Nephron progenitor cell (in vitro differentiated cells): ENCODE results near the gene HS6ST2.

Experiments used
- DNase-seq: peaks from one replicate; pipeline ENCODE4 v3.0.0; 2021
- H3K27ac Mint-ChIP-seq: 2 replicates; pipeline ENCODE4 v1.8.0; 2021; ENCODE audit warnings: mild to moderate bottlenecking, moderate library complexity, mixed read lengths
- H3K27me3 Mint-ChIP-seq: 2 replicates; pipeline ENCODE4 v1.8.0; 2021; ENCODE audit warnings: mild to moderate bottlenecking, low read depth, mixed read lengths; ENCODE audit not compliant: poor library complexity
- H3K36me3 Mint-ChIP-seq: 2 replicates; pipeline ENCODE4 v1.8.0; 2021; ENCODE audit warnings: low read depth, mixed read lengths
- H3K4me1 Mint-ChIP-seq: 2 replicates; pipeline ENCODE4 v1.8.0; 2021; ENCODE audit warnings: mixed read lengths
- H3K4me3 Mint-ChIP-seq: 2 replicates; pipeline ENCODE4 v1.8.0; 2021; ENCODE audit warnings: mild to moderate bottlenecking, moderate library complexity, mixed read lengths
- H3K9me3 Mint-ChIP-seq: 2 replicates; pipeline ENCODE4 v1.8.0; 2021; ENCODE audit warnings: mild to moderate bottlenecking, moderate library complexity, mixed read lengths
- TF ChIP-seq, protein P1 (sequence below): fragments of 200-600 bp; sonication (generic); IDR thresholded peaks from 2 replicates; pipeline ENCODE4 v1.5.0; 2021; ENCODE audit warnings: antibody characterized with exemption

HS6ST2 gene

DNA sequence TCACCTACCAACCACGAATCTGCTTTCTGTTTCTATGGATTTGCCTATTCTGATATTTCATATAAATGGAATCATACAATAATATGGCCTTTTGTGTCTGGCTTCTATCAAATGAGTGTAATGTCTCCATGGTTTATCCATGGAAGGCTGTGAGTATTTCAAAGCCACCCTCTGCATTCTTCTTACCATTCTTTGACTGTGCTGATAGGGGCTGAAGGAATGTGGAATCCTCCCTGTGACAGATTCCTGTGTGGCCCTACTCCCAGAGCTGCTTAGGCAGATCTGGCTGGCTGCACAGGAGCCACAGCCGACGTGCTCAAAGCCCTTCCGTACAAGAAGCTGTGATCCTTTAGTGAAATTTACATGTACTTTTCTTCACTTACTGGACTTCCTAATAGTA, 163.2 kb downstream of the HS6ST2 start:
- Mint-ChIP-seq H3K9me3 (peaks cover 4% of the 10 kb centered on the region), H3K4me3 (no peak overlapping the region)
- DNase-seq: peak; percentile 12

DNA sequence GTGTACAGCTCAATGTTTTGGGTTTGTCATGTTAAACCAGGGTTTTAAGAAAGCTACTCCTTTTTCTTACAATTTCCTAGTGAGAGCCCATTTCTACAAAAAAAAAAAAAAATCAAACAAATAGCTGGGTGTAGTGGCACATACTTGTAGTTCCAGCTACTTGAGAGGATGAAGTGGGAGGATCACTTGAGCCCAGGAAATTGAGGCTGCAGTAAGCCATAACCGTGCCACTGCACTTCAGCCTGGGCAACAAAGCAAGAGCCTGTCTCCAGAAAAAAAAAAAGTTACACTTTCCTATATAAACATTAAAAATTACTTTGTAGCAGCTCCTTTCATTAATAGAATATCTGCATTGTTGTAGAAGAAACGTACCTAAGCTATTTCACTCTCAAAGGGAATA, 166.7 kb downstream of the HS6ST2 start:
- peaks cover 19% of the 10 kb centered on the region for H3K4me1 Mint-ChIP-seq
- peaks cover 19% of the 10 kb centered on the region for H3K9me3 Mint-ChIP-seq
- H3K27ac Mint-ChIP-seq: no peak overlapping the region
- H3K4me3 Mint-ChIP-seq: no peak overlapping the region
- no peaks in the 10 kb centered on the region for H3K27me3 Mint-ChIP-seq
- TF ChIP-seq, protein P1, sequence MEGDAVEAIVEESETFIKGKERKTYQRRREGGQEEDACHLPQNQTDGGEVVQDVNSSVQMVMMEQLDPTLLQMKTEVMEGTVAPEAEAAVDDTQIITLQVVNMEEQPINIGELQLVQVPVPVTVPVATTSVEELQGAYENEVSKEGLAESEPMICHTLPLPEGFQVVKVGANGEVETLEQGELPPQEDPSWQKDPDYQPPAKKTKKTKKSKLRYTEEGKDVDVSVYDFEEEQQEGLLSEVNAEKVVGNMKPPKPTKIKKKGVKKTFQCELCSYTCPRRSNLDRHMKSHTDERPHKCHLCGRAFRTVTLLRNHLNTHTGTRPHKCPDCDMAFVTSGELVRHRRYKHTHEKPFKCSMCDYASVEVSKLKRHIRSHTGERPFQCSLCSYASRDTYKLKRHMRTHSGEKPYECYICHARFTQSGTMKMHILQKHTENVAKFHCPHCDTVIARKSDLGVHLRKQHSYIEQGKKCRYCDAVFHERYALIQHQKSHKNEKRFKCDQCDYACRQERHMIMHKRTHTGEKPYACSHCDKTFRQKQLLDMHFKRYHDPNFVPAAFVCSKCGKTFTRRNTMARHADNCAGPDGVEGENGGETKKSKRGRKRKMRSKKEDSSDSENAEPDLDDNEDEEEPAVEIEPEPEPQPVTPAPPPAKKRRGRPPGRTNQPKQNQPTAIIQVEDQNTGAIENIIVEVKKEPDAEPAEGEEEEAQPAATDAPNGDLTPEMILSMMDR: no peak
- peaks cover 20% of the 10 kb centered on the region for H3K36me3 Mint-ChIP-seq
- no peak for DNase-seq

More for the DNA sequence above, 163.2 kb downstream of the HS6ST2 start:
- H3K36me3 Mint-ChIP-seq: peaks cover 3% of the 10 kb centered on the region
- H3K27ac Mint-ChIP-seq: no peak overlapping the region
- peaks cover 25% of the 10 kb centered on the region for H3K4me1 Mint-ChIP-seq
- H3K27me3 Mint-ChIP-seq: no peaks in the 10 kb centered on the region
- TF ChIP-seq, protein P1: no peak

DNA sequence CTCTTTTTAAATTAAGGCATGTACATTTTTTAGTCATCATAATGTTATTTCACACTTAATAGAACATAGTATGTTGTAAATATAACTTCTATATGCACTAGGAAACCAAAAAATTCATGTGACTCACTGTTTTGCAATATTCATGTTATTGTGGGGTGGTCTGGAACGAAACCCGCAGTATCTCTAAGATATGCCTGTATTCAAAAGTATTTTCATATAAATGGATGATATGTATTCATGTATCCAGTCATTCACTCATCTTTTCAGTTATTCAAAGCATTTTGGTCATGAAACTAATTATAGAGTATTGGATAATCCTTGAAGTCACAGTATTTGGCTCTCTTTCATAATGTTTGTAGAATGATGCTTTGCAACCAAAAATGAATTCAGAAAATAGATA, 168.1 kb downstream of the HS6ST2 start:
- H3K27ac Mint-ChIP-seq: no peak overlapping the region

DNA sequence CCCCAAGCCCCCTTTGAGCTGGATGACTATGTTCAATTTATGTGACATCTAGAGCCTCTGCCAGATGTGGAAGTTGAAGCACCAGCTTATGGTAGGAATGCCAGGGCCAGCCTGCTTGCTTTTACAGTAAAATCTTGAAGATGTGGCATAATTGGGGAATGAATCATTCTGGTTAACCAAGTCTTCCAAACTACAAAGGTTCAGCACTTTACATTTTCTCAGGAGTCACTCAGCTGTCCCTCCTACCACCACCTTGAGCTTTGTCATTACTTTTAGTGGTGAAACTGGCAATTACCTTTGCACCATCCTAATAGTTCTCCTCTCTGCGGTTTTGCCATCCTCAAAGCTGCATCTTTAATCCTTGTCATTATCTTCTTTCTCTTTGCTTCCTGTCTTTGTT, 172.2 kb downstream of the HS6ST2 start:
- Mint-ChIP-seq H3K9me3 (peaks cover 19% of the 10 kb centered on the region), H3K36me3 (peaks cover 20% of the 10 kb centered on the region), H3K27me3 (no peaks in the 10 kb centered on the region), H3K27ac (no peak overlapping the region), H3K4me3 (no peak overlapping the region), H3K4me1 (peaks cover 4% of the 10 kb centered on the region)
- DNase-seq: no peak
- TF ChIP-seq, protein P1: no peak

More for the DNA sequence above, 168.1 kb downstream of the HS6ST2 start:
- no peaks in the 10 kb centered on the region for H3K27me3 Mint-ChIP-seq
- TF ChIP-seq, protein P1: no peak
- peaks cover 12% of the 10 kb centered on the region for H3K4me1 Mint-ChIP-seq
- peaks cover 19% of the 10 kb centered on the region for H3K9me3 Mint-ChIP-seq
- H3K36me3 Mint-ChIP-seq: peaks cover 20% of the 10 kb centered on the region
- DNase-seq: no peak
- H3K4me3 Mint-ChIP-seq: no peak overlapping the region

DNA sequence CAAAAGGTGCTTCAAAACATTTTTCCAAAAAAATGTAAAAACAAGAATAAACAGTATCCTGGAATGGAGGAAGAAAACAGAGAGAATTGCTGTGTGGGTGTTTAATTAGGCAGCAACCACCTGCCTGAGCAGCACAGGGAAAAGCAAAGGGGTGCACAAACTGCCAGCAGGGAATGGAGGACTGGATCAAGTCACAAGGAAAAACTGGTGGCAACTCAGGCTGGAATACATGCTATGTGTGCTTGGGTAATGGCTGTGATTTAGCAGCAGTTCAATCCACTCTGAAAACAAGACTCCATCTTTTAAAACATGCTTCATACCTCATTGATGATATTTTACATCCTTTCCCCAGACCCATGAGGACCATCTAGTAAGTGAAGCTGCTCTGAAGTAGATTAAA, 179.5 kb downstream of the HS6ST2 start:
- Mint-ChIP-seq H3K9me3 (no peaks in the 10 kb centered on the region), H3K27me3 (no peaks in the 10 kb centered on the region), H3K4me1 (peaks cover 12% of the 10 kb centered on the region), H3K27ac (peak overlapping the region; percentile 61), H3K36me3 (no peaks in the 10 kb centered on the region), H3K4me3 (no peak overlapping the region)
- DNase-seq: no peak
- TF ChIP-seq, protein P1: no peak

DNA sequence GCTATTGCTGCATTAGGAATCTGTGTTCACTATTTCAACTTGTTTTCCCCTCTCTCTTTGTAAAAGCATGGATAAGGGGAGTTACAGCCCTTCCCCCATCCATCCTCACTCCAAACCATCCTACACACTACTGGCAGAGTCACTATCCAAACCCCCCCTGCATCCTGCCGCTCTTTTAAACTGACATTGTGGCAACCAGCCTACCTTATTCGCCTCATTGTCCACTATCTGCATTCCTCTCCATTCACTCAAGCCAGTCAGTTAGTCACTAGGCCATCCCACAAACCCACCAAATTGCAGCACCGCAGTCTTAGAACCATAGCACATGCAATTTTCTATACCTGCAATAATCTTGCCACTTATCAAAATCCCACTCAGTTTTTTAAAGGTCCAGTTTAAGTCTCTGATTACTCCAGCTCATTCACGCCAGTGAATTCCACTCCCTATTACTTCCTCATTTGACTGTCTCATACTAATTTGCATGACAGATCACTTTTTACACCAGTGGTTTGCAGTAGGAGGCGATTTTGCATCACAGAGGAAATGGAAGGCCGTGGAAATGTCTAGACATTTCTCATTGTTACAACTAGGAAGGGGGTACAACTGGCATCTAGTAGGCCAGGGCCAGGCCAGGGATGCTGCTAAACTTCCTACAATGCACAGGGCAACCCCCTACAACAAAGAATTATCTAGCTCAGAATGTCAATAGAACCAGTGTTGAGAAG, 181.8 kb downstream of the HS6ST2 start:
- Mint-ChIP-seq H3K9me3 (no peaks in the 10 kb centered on the region), H3K4me3 (no peak overlapping the region), H3K27ac (no peak overlapping the region), H3K36me3 (no peaks in the 10 kb centered on the region), H3K27me3 (no peaks in the 10 kb centered on the region), H3K4me1 (peaks cover 12% of the 10 kb centered on the region)
- DNase-seq: no peak
- TF ChIP-seq, protein P1: no peak
